Measurements from ENCODE around the gene KANK4. TPM values are rescaled to one million over a fixed set of nuclear protein-coding genes. Genes with fewer than 3 reads are reported as not detected.
A peak's percentile ranks its signal among the peaks of the same experiment; 100 is the strongest.

The KANK4 gene
- total RNA-seq, 2 donors from 2014 or later = 0.46 to 0.70 TPM

DNA sequence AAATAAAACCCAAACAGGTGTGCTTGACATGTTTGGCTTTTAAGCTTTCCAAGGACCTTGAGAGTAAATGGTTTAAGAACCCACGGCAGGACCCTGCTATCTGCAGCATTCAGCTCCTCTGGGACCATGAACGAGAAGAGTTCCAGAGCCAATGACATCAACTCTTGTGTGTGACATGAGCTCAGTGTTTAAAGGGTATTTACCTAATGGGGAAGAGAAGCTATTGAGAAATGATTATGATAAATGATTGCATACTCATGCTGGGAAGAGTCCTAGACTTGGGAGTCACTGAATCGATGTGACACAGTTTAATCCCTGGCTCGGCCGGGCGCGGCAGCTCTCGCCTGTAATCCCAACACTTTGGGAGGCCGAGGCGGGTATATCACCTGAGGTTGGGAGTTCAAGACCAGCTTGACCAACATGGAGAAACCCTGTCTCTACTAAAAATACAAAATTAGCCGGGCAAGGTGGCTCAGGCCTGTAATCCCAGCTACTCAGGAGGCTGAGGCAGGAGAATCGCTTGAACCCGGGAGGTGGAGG, 55.4 kb downstream of the KANK4 start:
- no peaks in the 10 kb centered on the region for H3K36me3 Mint-ChIP-seq (ENCODE audit: low read depth)
- H3K4me3 ChIP-seq (ENCODE audit: low read length) = no peak overlapping the region
- H3K9me3 ChIP-seq (ENCODE audit: control insufficient read depth, low read length) = no peaks in the 10 kb centered on the region
- H3K9me3 Mint-ChIP-seq = no peaks in the 10 kb centered on the region
- no peak overlapping the region for H3K27ac ChIP-seq (ENCODE audit: low read depth, low read length)
- H3K36me3 ChIP-seq (ENCODE audit: control insufficient read depth, insufficient read depth, low read length) = no peaks in the 10 kb centered on the region
- no peak overlapping the region for H3K27ac Mint-ChIP-seq
- H3K9ac ChIP-seq (ENCODE audit: extremely low read depth, low read length, poor library complexity, severe bottlenecking) = no peak overlapping the region
- H3K4me3 Mint-ChIP-seq = no peak overlapping the region
- TF ChIP-seq, protein P1, sequence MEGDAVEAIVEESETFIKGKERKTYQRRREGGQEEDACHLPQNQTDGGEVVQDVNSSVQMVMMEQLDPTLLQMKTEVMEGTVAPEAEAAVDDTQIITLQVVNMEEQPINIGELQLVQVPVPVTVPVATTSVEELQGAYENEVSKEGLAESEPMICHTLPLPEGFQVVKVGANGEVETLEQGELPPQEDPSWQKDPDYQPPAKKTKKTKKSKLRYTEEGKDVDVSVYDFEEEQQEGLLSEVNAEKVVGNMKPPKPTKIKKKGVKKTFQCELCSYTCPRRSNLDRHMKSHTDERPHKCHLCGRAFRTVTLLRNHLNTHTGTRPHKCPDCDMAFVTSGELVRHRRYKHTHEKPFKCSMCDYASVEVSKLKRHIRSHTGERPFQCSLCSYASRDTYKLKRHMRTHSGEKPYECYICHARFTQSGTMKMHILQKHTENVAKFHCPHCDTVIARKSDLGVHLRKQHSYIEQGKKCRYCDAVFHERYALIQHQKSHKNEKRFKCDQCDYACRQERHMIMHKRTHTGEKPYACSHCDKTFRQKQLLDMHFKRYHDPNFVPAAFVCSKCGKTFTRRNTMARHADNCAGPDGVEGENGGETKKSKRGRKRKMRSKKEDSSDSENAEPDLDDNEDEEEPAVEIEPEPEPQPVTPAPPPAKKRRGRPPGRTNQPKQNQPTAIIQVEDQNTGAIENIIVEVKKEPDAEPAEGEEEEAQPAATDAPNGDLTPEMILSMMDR (conservative IDR thresholded peaks at IDR 0.05) = no peak
- DNase-seq = no peak
- peaks cover 11% of the 10 kb centered on the region for H3K4me1 ChIP-seq (ENCODE audit: control insufficient read depth, insufficient read depth, low read length)
- peaks cover 2% of the 10 kb centered on the region for H3K27me3 Mint-ChIP-seq (ENCODE audit: insufficient read depth)
- peaks cover 17% of the 10 kb centered on the region for H3K4me1 Mint-ChIP-seq
- 84 to 87% methylated on average over 11 to 13 of the region's 13 CpGs for WGBS, 2 experiments (ENCODE audit: insufficient coverage in 1 of 2, insufficient read length in 1 of 2)
- H3K27me3 ChIP-seq (ENCODE audit: control insufficient read depth, insufficient read depth, low read length, poor library complexity, severe bottlenecking) = no peaks in the 10 kb centered on the region

GRCh38 chr1:62263006-62263813, 56.0 kb downstream of the KANK4 start:
- Histone ChIP-seq H3K36me3 (ENCODE audit: control insufficient read depth, insufficient read depth, low read length) (no peaks in the 10 kb centered on the region), H3K4me3 (ENCODE audit: low read length) (no peak overlapping the region), H3K9me3 (ENCODE audit: control insufficient read depth, low read length) (no peaks in the 10 kb centered on the region), H3K27me3 (ENCODE audit: control insufficient read depth, insufficient read depth, low read length, poor library complexity, severe bottlenecking) (no peaks in the 10 kb centered on the region), H3K4me1 (ENCODE audit: control insufficient read depth, insufficient read depth, low read length) (peaks cover 11% of the 10 kb centered on the region), H3K27ac (ENCODE audit: low read depth, low read length) (no peak overlapping the region), H3K9ac (ENCODE audit: extremely low read depth, low read length, poor library complexity, severe bottlenecking) (no peak overlapping the region)
- Mint-ChIP-seq H3K27me3 (ENCODE audit: insufficient read depth) (peaks cover 2% of the 10 kb centered on the region), H3K27ac (no peak overlapping the region), H3K36me3 (ENCODE audit: low read depth) (no peaks in the 10 kb centered on the region), H3K9me3 (no peaks in the 10 kb centered on the region), H3K4me3 (no peak overlapping the region), H3K4me1 (peaks cover 12% of the 10 kb centered on the region)
- DNase-seq = peak; percentile 65
- 77 to 86% methylated on average over 11 to 19 of the region's 19 CpGs for WGBS, 2 experiments (ENCODE audit: insufficient coverage in 1 of 2, insufficient read length in 1 of 2)
- TF ChIP-seq, protein P1 (conservative IDR thresholded peaks at IDR 0.05) = no peak

DNA sequence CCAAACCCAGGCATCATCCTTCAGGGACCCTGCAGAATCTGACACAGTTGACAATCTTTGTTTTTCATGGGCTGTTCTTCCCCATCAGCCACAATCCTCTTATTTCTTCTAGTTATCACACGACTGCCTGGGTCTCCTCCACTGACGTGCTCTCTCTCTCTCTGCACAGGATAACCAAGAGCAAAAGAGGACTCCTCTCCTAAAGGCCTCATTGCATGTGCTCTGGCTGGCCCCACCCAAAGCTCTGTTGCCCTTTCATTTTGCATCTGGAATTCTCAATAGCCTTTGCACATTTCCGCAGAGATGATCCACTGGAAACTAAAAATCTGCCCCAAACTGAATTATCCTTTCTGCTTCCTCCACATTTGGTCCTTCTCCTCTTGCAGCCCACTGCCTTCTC, 58.5 kb downstream of the KANK4 start:
- DNase-seq = no peak
- no peaks in the 10 kb centered on the region for H3K36me3 Mint-ChIP-seq (ENCODE audit: low read depth)
- 87 to 95% methylated on average over 3 of the region's 3 CpGs for WGBS, 2 experiments (ENCODE audit: insufficient coverage in 1 of 2, insufficient read length in 1 of 2)
- H3K9me3 Mint-ChIP-seq = no peaks in the 10 kb centered on the region
- H3K4me1 ChIP-seq (ENCODE audit: control insufficient read depth, insufficient read depth, low read length) = peaks cover 5% of the 10 kb centered on the region
- TF ChIP-seq, protein P1 (conservative IDR thresholded peaks at IDR 0.05) = no peak
- H3K9ac ChIP-seq (ENCODE audit: extremely low read depth, low read length, poor library complexity, severe bottlenecking) = no peak overlapping the region
- no peaks in the 10 kb centered on the region for H3K27me3 ChIP-seq (ENCODE audit: control insufficient read depth, insufficient read depth, low read length, poor library complexity, severe bottlenecking)
- H3K9me3 ChIP-seq (ENCODE audit: control insufficient read depth, low read length) = no peaks in the 10 kb centered on the region
- H3K27ac ChIP-seq (ENCODE audit: low read depth, low read length) = no peak overlapping the region
- no peaks in the 10 kb centered on the region for H3K36me3 ChIP-seq (ENCODE audit: control insufficient read depth, insufficient read depth, low read length)
- H3K4me3 ChIP-seq (ENCODE audit: low read length) = no peak overlapping the region
- H3K27me3 Mint-ChIP-seq (ENCODE audit: insufficient read depth) = peaks cover 2% of the 10 kb centered on the region
- H3K27ac Mint-ChIP-seq = no peak overlapping the region
- H3K4me1 Mint-ChIP-seq = peaks cover 9% of the 10 kb centered on the region
- H3K4me3 Mint-ChIP-seq = no peak overlapping the region

Measured in endodermal cell (in vitro differentiated cells).